ENCODE results near the gene C6orf47.

DNA sequence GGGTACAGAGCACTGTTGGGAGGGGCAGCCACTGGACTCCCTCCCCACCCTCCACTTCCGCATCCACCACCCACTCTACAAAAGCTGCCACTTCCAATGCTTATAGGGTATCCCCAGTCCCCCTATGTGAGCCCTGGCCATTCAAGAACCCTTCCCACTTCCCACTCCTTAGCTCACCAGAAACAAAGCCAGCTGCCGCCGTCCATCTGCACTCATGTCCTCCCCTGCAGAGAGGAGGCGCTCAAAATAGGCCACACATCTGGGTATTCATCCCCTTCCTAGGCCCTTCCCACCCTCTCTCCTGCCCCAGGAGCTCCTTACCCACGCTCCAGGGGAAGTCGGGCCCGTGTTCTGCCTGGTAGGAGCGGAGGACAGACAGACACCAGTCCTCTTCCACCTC lies 26.7 kb upstream of the C6orf47 start:
- TF ChIP-seq JUND (IDR thresholded peaks at IDR 0.05; ENCODE audit: low read length) (no peak), ASH2L (IDR thresholded peaks at IDR 0.05; ENCODE audit: low read length) (no peak), NRF1 (IDR thresholded peaks at IDR 0.05; ENCODE audit: low read depth, low read length) (no peak), EP300 (IDR thresholded peaks at IDR 0.05; ENCODE audit: borderline replicate concordance in 1 of 2, low read depth in 2 of 2, low read length in 2 of 2) (no peak), EGR1 (IDR thresholded peaks at IDR 0.05; ENCODE audit: borderline replicate concordance, low read depth, low read length) (no peak), CHD1 (IDR thresholded peaks at IDR 0.05; ENCODE audit: low read depth, low read length) (no peak)
- TF ChIP-seq, protein P1, sequence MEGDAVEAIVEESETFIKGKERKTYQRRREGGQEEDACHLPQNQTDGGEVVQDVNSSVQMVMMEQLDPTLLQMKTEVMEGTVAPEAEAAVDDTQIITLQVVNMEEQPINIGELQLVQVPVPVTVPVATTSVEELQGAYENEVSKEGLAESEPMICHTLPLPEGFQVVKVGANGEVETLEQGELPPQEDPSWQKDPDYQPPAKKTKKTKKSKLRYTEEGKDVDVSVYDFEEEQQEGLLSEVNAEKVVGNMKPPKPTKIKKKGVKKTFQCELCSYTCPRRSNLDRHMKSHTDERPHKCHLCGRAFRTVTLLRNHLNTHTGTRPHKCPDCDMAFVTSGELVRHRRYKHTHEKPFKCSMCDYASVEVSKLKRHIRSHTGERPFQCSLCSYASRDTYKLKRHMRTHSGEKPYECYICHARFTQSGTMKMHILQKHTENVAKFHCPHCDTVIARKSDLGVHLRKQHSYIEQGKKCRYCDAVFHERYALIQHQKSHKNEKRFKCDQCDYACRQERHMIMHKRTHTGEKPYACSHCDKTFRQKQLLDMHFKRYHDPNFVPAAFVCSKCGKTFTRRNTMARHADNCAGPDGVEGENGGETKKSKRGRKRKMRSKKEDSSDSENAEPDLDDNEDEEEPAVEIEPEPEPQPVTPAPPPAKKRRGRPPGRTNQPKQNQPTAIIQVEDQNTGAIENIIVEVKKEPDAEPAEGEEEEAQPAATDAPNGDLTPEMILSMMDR (IDR thresholded peaks at IDR 0.05; ENCODE audit: control extremely low read depth in 1 of 3, insufficient read depth in 1 of 3, low read depth in 1 of 3, low read length in 3 of 3) = no peak
- TF ChIP-seq, protein P2, sequence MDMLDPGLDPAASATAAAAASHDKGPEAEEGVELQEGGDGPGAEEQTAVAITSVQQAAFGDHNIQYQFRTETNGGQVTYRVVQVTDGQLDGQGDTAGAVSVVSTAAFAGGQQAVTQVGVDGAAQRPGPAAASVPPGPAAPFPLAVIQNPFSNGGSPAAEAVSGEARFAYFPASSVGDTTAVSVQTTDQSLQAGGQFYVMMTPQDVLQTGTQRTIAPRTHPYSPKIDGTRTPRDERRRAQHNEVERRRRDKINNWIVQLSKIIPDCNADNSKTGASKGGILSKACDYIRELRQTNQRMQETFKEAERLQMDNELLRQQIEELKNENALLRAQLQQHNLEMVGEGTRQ (IDR thresholded peaks at IDR 0.05; ENCODE audit: low read length) = no peak
